Adrenal gland (tissue), 12 donors: Measurements from ENCODE around the gene GLS. TPM values are rescaled to one million over a fixed set of nuclear protein-coding genes. Genes with fewer than 3 reads are reported as not detected.

Experiments used
- DNase-seq, 7 donors: peaks; one replicate each; pipeline ENCODE4 v3.0.0-alpha.2; 2019 to 2020
- H3K27ac ChIP-seq, 5 donors: fragments of 200-600 bp; sonication (generic) in 4 of 5; 1 replicate in 3 of 5; 2 replicates in 2 of 5; pipeline versions ENCODE4 v1.5.1 to v1.8.0; 2016 to 2020; ENCODE audit warnings: mild to moderate bottlenecking in 1 of 5
- H3K27me3 ChIP-seq: fragments of 200-600 bp; 2 replicates; pipeline ENCODE4 v1.8.0; 2021
- H3K36me3 ChIP-seq, 2 donors: fragments of 200-600 bp; replicated peaks in 1 of 2; 1 replicate in 1 of 2; 2 replicates in 1 of 2; pipeline versions ENCODE4 v1.5.1 to v1.8.0; 2018 to 2022
- H3K4me1 ChIP-seq, 2 donors: fragments of 200-600 bp; replicated peaks in 1 of 2; 1 replicate in 1 of 2; 2 replicates in 1 of 2; pipeline versions ENCODE4 v1.5.1 to v1.8.0; 2018 to 2021
- H3K4me3 ChIP-seq, 4 donors: fragments of 200-600 bp; sonication (generic) in 3 of 4; one replicate each; pipeline ENCODE4 v1.5.1; 2016 to 2018
- H3K9me3 ChIP-seq, 3 donors: fragments of 200-600 bp; sonication (generic) in 1 of 3; replicated peaks in 1 of 3; 1 replicate in 2 of 3; 2 replicates in 1 of 3; pipeline versions ENCODE4 v1.5.1 to v1.8.0; 2016 to 2021
- CTCF ChIP-seq, 6 experiments: fragments of 450-650 bp in 4 of 6; fragments of 200-600 bp in 2 of 6; sonication (generic) in 1 of 6; IDR thresholded peaks; 1 replicate in 5 of 6; 2 replicates in 1 of 6; pipeline versions ENCODE4 v1.5.1 to v1.8.0; 2016 to 2021; ENCODE audit warnings: antibody characterized with exemption in 6 of 6, mild to moderate bottlenecking in 2 of 6, moderate library complexity in 1 of 6
- POLR2A ChIP-seq, 2 donors: fragments of 450-650 bp; IDR thresholded peaks; one replicate each; pipeline ENCODE4 v1.6.1; 2017; ENCODE audit warnings: antibody characterized with exemption in 2 of 2, mild to moderate bottlenecking in 2 of 2, moderate library complexity in 1 of 2
- WGBS, 4 donors: extraction: QIAGEN DNeasy Blood & Tissue Kit in 2 of 4; methylation state at CpG; one replicate each; pipeline versions ENCODE4 v1.1.5 to v1.1.7; 2013 to 2017; 5-methylcytosine and 5-hydroxymethylcytosine counted together
- intact Hi-C, 2 donors: fragments of 100-400 bp; cut with DNase I; formaldehyde crosslinking; loops; one replicate each; pipeline versions ENCODE4 v1.14.1 to v1.15.0; 2022 to 2023
- polyA plus RNA-seq, 3 donors: library from polyadenylated mRNA; stranded (reverse); fragments of 200-250 nt in 2 of 3; fragments of 350-450 nt in 1 of 3; fragmentation: Illumina TruSeq in 1 of 3; extraction: RNeasy Lipid Tissue Mini Kit (QIAGEN cat#74804) in 1 of 3; gene quantifications; one replicate each; pipeline ENCODE4 v1.2.3, GENCODE V29; 2013 to 2014
- total RNA-seq, 9 donors: library from RNA; depleted of rRNA in 4 of 9; stranded (reverse); fragments of >200 nt in 4 of 9; fragments of 120-200 nt in 1 of 9; fragmentation: NEBNext Ultra II Directional in 1 of 9; extraction: Animal tissue kit (Norgen Biotek cat#: 25700) in 1 of 9; gene quantifications; one replicate each; pipeline versions ENCODE4 v1.1.0 to v1.2.4, GENCODE V29; 2013 to 2023
- donor health status: healthy with polysubstance abuse.
- donor health status: Bipolar disorder and iron deficiency.
- donor health status: DM: yes; HTN: yes; CAD: no.
- donor health status: DM: no; HTN: no; CAD: no.
- donor health status: DM: no; HTN: no; CAD: no.
- donor health status: DM: yes; HTN: yes; CAD: no.

The GLS gene
- total and polyA plus RNA-seq, 12 donors = 55.3 to 527 (median 254) TPM

DNA sequence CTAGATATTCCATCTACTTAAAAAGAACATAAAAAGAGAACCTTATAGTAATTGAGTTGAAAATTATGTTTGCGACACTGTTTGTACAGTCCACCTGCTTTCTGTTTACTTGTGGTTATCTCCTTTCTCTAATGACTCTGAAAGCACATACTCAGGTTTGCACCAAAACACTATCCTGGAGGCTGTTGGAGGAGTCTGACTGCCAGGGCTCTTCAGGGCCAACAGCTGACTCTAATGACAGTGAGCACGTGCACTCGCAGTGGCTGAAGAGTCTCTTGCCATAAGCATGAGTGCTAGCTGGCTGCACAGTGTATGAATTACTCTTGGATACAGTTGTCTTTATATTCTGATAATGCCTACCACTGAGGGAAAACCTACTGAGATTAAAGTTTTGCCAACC is 16.7 kb upstream of the GLS start:
- no peak for DNase-seq
- intact Hi-C loops = no loop called here
- H3K27ac ChIP-seq = peak overlapping the region in 2 of 5 donors; percentile 4 to 10
- WGBS, 4 donors = 48 to 80% (median 64%) methylated on average over 3 of the region's 3 CpGs
- H3K9me3 ChIP-seq = no peaks in the 10 kb centered on the region
- peaks cover 7 to 10% of the 10 kb centered on the region in 2 donors for H3K4me1 ChIP-seq
- H3K27me3 ChIP-seq = no peaks in the 10 kb centered on the region
- H3K36me3 ChIP-seq = no peaks in the 10 kb centered on the region
- TF ChIP-seq CTCF (IDR thresholded peaks at IDR 0.05) (no peak), POLR2A (IDR thresholded peaks at IDR 0.05) (no peak)
- no peak overlapping the region for H3K4me3 ChIP-seq

GRCh38 chr2:190864375-190864774 is 16.2 kb upstream of the GLS start:
- peaks cover 7 to 10% of the 10 kb centered on the region in 2 donors for H3K4me1 ChIP-seq
- no peaks in the 10 kb centered on the region for H3K36me3 ChIP-seq
- no peaks in the 10 kb centered on the region for H3K9me3 ChIP-seq

GRCh38 chr2:190867212-190867611 is 13.4 kb upstream of the GLS start:
- Histone ChIP-seq H3K4me3 (no peak overlapping the region), H3K27me3 (no peaks in the 10 kb centered on the region), H3K36me3 (no peaks in the 10 kb centered on the region), H3K27ac (no peak overlapping the region), H3K4me1 (peaks cover 7 to 10% of the 10 kb centered on the region in 2 donors), H3K9me3 (no peaks in the 10 kb centered on the region)
- intact Hi-C loops = no loop called here
- no peak for TF ChIP-seq CTCF (IDR thresholded peaks at IDR 0.05)
- TF ChIP-seq POLR2A (IDR thresholded peaks at IDR 0.05) = no peak
- peak in 2 of 7 donors; percentile 16 to 36 for DNase-seq
- WGBS, 4 donors = 22 to 44% (median 29%) methylated on average over 2 of the region's 2 CpGs

More at GRCh38 chr2:190864375-190864774, 16.2 kb upstream of the GLS start:
- Histone ChIP-seq H3K27ac (peak overlapping the region in 2 of 5 donors; percentile 4 to 10), H3K4me3 (no peak overlapping the region), H3K27me3 (no peaks in the 10 kb centered on the region)
- no peak for TF ChIP-seq CTCF (IDR thresholded peaks at IDR 0.05)
- TF ChIP-seq POLR2A (IDR thresholded peaks at IDR 0.05) = no peak
- intact Hi-C loops = no loop called here
- no peak for DNase-seq

- intact Hi-C loops = no loop called here
- no peak for DNase-seq
- H3K36me3 ChIP-seq = no peaks in the 10 kb centered on the region
- peaks cover 7 to 10% of the 10 kb centered on the region in 2 donors for H3K4me1 ChIP-seq
- no peak overlapping the region for H3K4me3 ChIP-seq
- H3K27ac ChIP-seq = no peak overlapping the region
- 86 to 93% (median 91%) methylated on average over 4 of the region's 4 CpGs for WGBS, 4 donors
- H3K9me3 ChIP-seq = no peaks in the 10 kb centered on the region
- no peaks in the 10 kb centered on the region for H3K27me3 ChIP-seq
- TF ChIP-seq POLR2A (IDR thresholded peaks at IDR 0.05) = no peak
- no peak for TF ChIP-seq CTCF (IDR thresholded peaks at IDR 0.05)
Observed at GRCh38 chr2:190867832-190868231, 12.8 kb upstream of the GLS start.
